LNCAP (cell line): Measurements from ENCODE around the gene METTL15.

Experiments
- CTCF ChIP-seq: fragments of 450-650 bp; IDR thresholded peaks from 2 replicates; pipeline ENCODE4 v1.5.1; 2017; ENCODE audit warnings: mild to moderate bottlenecking

The METTL15 gene

GRCh38 chr11:28338371-28338770 lies 230.2 kb downstream of the METTL15 start:
- TF ChIP-seq CTCF: no peak

- no peak for TF ChIP-seq CTCF
These were observed 231.3 kb downstream of the METTL15 start for GRCh38 chr11:28339488-28339887.

- no peak for TF ChIP-seq CTCF
These were observed 234.5 kb downstream of the METTL15 start for GRCh38 chr11:28342716-28343115.

- no peak for TF ChIP-seq CTCF
These were observed 235.4 kb downstream of the METTL15 start for GRCh38 chr11:28343304-28344233.

- no peak for TF ChIP-seq CTCF
These were observed 238.0 kb downstream of the METTL15 start for GRCh38 chr11:28346209-28346608.

GRCh38 chr11:28346721-28347120 lies 238.5 kb downstream of the METTL15 start:
- no peak for TF ChIP-seq CTCF

- no peak for TF ChIP-seq CTCF
These were observed 239.2 kb downstream of the METTL15 start for GRCh38 chr11:28347371-28347770.
